PC-3 (cell line): Measurements from ENCODE around the gene PANK4. TPM values are rescaled to one million over a fixed set of nuclear protein-coding genes. Genes with fewer than 3 reads are reported as not detected.

Source experiments
- ATAC-seq: fragments of 200-7000 bp; cut with Tn5 transposase; 2 replicates; pipeline ENCODE4 v1.9.1; 2020; ENCODE audit warnings: mild to moderate bottlenecking, moderate library complexity
- BruUV-seq: library from RNA; stranded (reverse); fragments of 400-500 nt; replicated peaks from 2 replicates; lab custom pipeline; 2021; lab: Mats Ljungman, UMichigan
- CTCF ChIA-PET: fragments of 300-600 bp; sonication (Branson Sonifier 250); formaldehyde crosslinking; loops from one replicate; lab custom pipeline; 2022; ENCODE audit warnings: antibody characterized with exemption; lab: Charles Lee
- POLR2A ChIA-PET: fragments of 300-600 bp; sonication (Branson Sonifier 250); formaldehyde crosslinking; loops from one replicate; lab custom pipeline; 2022; ENCODE audit warnings: antibody characterized with exemption; ENCODE audit not compliant: unreplicated experiment; lab: Charles Lee
- DNase-seq: peaks from one replicate; pipeline ENCODE4 v3.0.0-alpha.2; 2015
- H2AFZ ChIP-seq: fragments of 300-600 bp; sonication (generic); 2 replicates; pipeline ENCODE4 v1.6.0; 2016; ENCODE audit warnings: antibody characterized with exemption, low read length
- H3F3A ChIP-seq: fragments of 300-600 bp; sonication (generic); one replicate; pipeline ENCODE4 v1.6.0; 2017; ENCODE audit warnings: antibody characterized with exemption, low read length, control low read depth, mild to moderate bottlenecking; ENCODE audit not compliant: unreplicated experiment
- H3K27ac ChIP-seq: fragments of 300-600 bp; sonication (generic); 2 replicates; pipeline ENCODE4 v1.5.1; 2016; ENCODE audit warnings: mild to moderate bottlenecking, low read length
- H3K27me3 ChIP-seq: fragments of 300-600 bp; sonication (generic); 2 replicates; pipeline ENCODE4 v1.6.1; 2016; ENCODE audit warnings: low read length, mixed read lengths
- H3K36me3 ChIP-seq: fragments of 300-600 bp; sonication (generic); 2 replicates; pipeline ENCODE4 v1.6.1; 2016; ENCODE audit warnings: low read depth, mixed run types, low read length, mixed read lengths
- H3K4me1 ChIP-seq: fragments of 300-600 bp; sonication (generic); 2 replicates; pipeline ENCODE4 v1.5.1; 2016; ENCODE audit warnings: low read length; ENCODE audit not compliant: insufficient read depth
- H3K4me2 ChIP-seq: fragments of 300-600 bp; sonication (generic); 2 replicates; pipeline ENCODE4 v1.6.0; 2016; ENCODE audit warnings: low read length
- H3K4me3 ChIP-seq: fragments of 300-600 bp; sonication (generic); 2 replicates; pipeline ENCODE4 v1.5.1; 2016; ENCODE audit warnings: mild to moderate bottlenecking, low read length, mixed read lengths
- H3K79me2 ChIP-seq: fragments of 300-600 bp; sonication (generic); 2 replicates; pipeline ENCODE4 v1.6.1; 2017; ENCODE audit warnings: low read length, mixed read lengths
- H3K9ac ChIP-seq: fragments of 300-600 bp; sonication (generic); 2 replicates; pipeline ENCODE4 v1.6.0; 2016; ENCODE audit warnings: mild to moderate bottlenecking, low read length
- H3K9me2 ChIP-seq: fragments of 300-600 bp; sonication (generic); replicated peaks from 2 replicates; pipeline ENCODE4 v1.6.1; 2016; ENCODE audit warnings: mixed run types, low read length, mixed read lengths
- H3K9me3 ChIP-seq: fragments of 300-600 bp; sonication (generic); 2 replicates; pipeline ENCODE4 v1.6.1; 2016; ENCODE audit warnings: low read length, mixed read lengths
- H4K20me1 ChIP-seq: fragments of 300-600 bp; sonication (generic); 2 replicates; pipeline ENCODE4 v1.6.1; 2016; ENCODE audit warnings: low read length, mixed read lengths
- CTCF ChIP-seq: fragments of 300-600 bp; sonication (generic); conservative IDR thresholded peaks from 2 replicates; pipeline ENCODE4 v1.5.1; 2017; ENCODE audit warnings: antibody characterized with exemption, low read depth, mild to moderate bottlenecking, low read length
- EZH2 ChIP-seq: fragments of 300-600 bp; sonication (generic); IDR thresholded peaks from one replicate; pipeline ENCODE4 v1.6.1; 2017; ENCODE audit warnings: antibody characterized with exemption, mild to moderate bottlenecking, low read length; ENCODE audit not compliant: unreplicated experiment
- EZH2phosphoT487 ChIP-seq: fragments of 300-600 bp; sonication (generic); IDR thresholded peaks from 2 replicates; pipeline ENCODE4 v1.6.1; 2018; ENCODE audit warnings: mild to moderate bottlenecking, antibody characterized with exemption, low read length, borderline replicate concordance
- intact Hi-C: fragments of 100-400 bp; cut with micrococcal nuclease; formaldehyde crosslinking; loops from 2 replicates; pipeline ENCODE4 v1.9.0; 2023
- total RNA-seq: library from RNA; depleted of rRNA; stranded (reverse); fragments of >200 nt; gene quantifications from 2 replicates; pipeline ENCODE4 v1.2.3, GENCODE V29; 2014

PANK4 gene
- total RNA-seq, 1 experiment from 2014 or later = 69.4 TPM

GRCh38 chr1:2474104-2474844, 52.1 kb downstream of the PANK4 start:
- Histone ChIP-seq H3K4me2 (no peak overlapping the region), H3K27me3 (no peaks in the 10 kb centered on the region), H3K4me3 (no peak overlapping the region), H2AFZ (no peak overlapping the region), H3F3A (no peaks in the 10 kb centered on the region), H4K20me1 (no peaks in the 10 kb centered on the region), H3K36me3 (no peaks in the 10 kb centered on the region), H3K4me1 (no peaks in the 10 kb centered on the region), H3K9ac (no peak overlapping the region), H3K79me2 (no peaks in the 10 kb centered on the region), H3K27ac (no peak overlapping the region), H3K9me3 (no peaks in the 10 kb centered on the region), H3K9me2 (no peaks in the 10 kb centered on the region)
- no peak for DNase-seq
- intact Hi-C loops = no loop called here
- ChIA-PET CTCF (no interaction called here), POLR2A (interaction anchor here (0.7 kb wide), 1 partner anchor 15 kb away, joined by 6 read pairs; no protein-coding TSS in a partner anchor)
- no peak for ATAC-seq
- BruUV-seq = no TSS peak
- no peak for TF ChIP-seq CTCF

GRCh38 chr1:2473198-2473597, 53.2 kb downstream of the PANK4 start:
- no peak overlapping the region for H3K4me2 ChIP-seq
- TF ChIP-seq EZH2 (no peak), EZH2phosphoT487 (no peak), CTCF (no peak)
- intact Hi-C loops = no loop called here
- H3K27ac ChIP-seq = no peak overlapping the region
- POLR2A ChIA-PET = no interaction called here
- no peaks in the 10 kb centered on the region for H3K9me3 ChIP-seq
- CTCF ChIA-PET = no interaction called here
- no peak overlapping the region for H3K4me3 ChIP-seq
- no peaks in the 10 kb centered on the region for H3K79me2 ChIP-seq
- no peaks in the 10 kb centered on the region for H3F3A ChIP-seq
- no peaks in the 10 kb centered on the region for H3K27me3 ChIP-seq
- no peak overlapping the region for H3K9ac ChIP-seq
- peaks cover 10% of the 10 kb centered on the region for H4K20me1 ChIP-seq
- DNase-seq (no peak), ATAC-seq (no peak)
- H3K4me1 ChIP-seq = no peaks in the 10 kb centered on the region
- no peaks in the 10 kb centered on the region for H3K36me3 ChIP-seq
- no peak overlapping the region for H2AFZ ChIP-seq
- no peaks in the 10 kb centered on the region for H3K9me2 ChIP-seq
- BruUV-seq = no TSS peak

GRCh38 chr1:2472561-2473177, 53.7 kb downstream of the PANK4 start:
- H3K4me3 ChIP-seq = no peak overlapping the region
- peaks cover 10% of the 10 kb centered on the region for H4K20me1 ChIP-seq
- intact Hi-C loops = no loop called here
- ChIA-PET POLR2A (no interaction called here), CTCF (no interaction called here)
- no peaks in the 10 kb centered on the region for H3K36me3 ChIP-seq
- no peaks in the 10 kb centered on the region for H3K9me3 ChIP-seq
- H3K9ac ChIP-seq = no peak overlapping the region
- H3K27me3 ChIP-seq = no peaks in the 10 kb centered on the region
- TF ChIP-seq CTCF (no peak), EZH2phosphoT487 (no peak), EZH2 (no peak)
- no peaks in the 10 kb centered on the region for H3F3A ChIP-seq
- no peak overlapping the region for H3K4me2 ChIP-seq
- ATAC-seq = no peak
- no peaks in the 10 kb centered on the region for H3K9me2 ChIP-seq
- no peaks in the 10 kb centered on the region for H3K79me2 ChIP-seq
- no peak for DNase-seq
- no peak overlapping the region for H3K27ac ChIP-seq
- H2AFZ ChIP-seq = no peak overlapping the region
- no peaks in the 10 kb centered on the region for H3K4me1 ChIP-seq
- no TSS peak for BruUV-seq
